OCI-LY1 (cell line): ENCODE measurements around the gene SCTR.

Experiments used
- H2AFZ ChIP-seq: fragments of 200-600 bp; sonication (generic), shearing (Covaris generic); 2 replicates; pipeline ENCODE4 v1.6.0; 2014; ENCODE audit warnings: antibody characterized with exemption, mild to moderate bottlenecking, low read length
- H3F3A ChIP-seq: fragments of 200-600 bp; sonication (generic), shearing (Covaris generic); 2 replicates; pipeline ENCODE4 v1.6.0; 2014; ENCODE audit warnings: mild to moderate bottlenecking, antibody characterized with exemption, low read length, moderate library complexity; ENCODE audit not compliant: insufficient read depth
- H3K27ac ChIP-seq: fragments of 200-600 bp; sonication (generic); 2 replicates; pipeline ENCODE4 v1.5.1; 2014; ENCODE audit warnings: low read length, mixed run types, mild to moderate bottlenecking, low read depth; ENCODE audit not compliant: poor library complexity, severe bottlenecking
- H3K27me3 ChIP-seq: fragments of 200-600 bp; sonication (generic); 2 replicates; pipeline ENCODE4 v1.6.0; 2014; ENCODE audit warnings: antibody characterized with exemption, mild to moderate bottlenecking, low read length, moderate library complexity; ENCODE audit not compliant: insufficient read depth
- H3K36me3 ChIP-seq: fragments of 200-600 bp; sonication (generic); 2 replicates; pipeline ENCODE4 v1.6.1; 2014; ENCODE audit warnings: mild to moderate bottlenecking, antibody characterized with exemption, low read length, moderate library complexity, mixed read lengths; ENCODE audit not compliant: insufficient read depth
- H3K4me1 ChIP-seq: fragments of 200-600 bp; sonication (generic); 2 replicates; pipeline ENCODE4 v1.5.1; 2014; ENCODE audit warnings: mild to moderate bottlenecking, low read length, moderate library complexity; ENCODE audit not compliant: insufficient read depth, severe bottlenecking
- H3K4me2 ChIP-seq: fragments of 200-600 bp; sonication (generic), shearing (Covaris generic); 2 replicates; pipeline ENCODE4 v1.6.1; 2014; ENCODE audit warnings: low read length
- H3K4me3 ChIP-seq: fragments of 200-600 bp; sonication (generic); 2 replicates; pipeline ENCODE4 v1.5.1; 2014; ENCODE audit warnings: low read length, low read depth, mild to moderate bottlenecking, mixed read lengths; ENCODE audit not compliant: poor library complexity, severe bottlenecking
- H3K79me2 ChIP-seq: fragments of 200-600 bp; shearing (Covaris generic); 2 replicates; pipeline ENCODE4 v1.6.1; 2016; ENCODE audit warnings: mixed run types, low read length, mixed read lengths; ENCODE audit not compliant: insufficient read depth
- H3K9ac ChIP-seq: fragments of 200-600 bp; sonication (generic), shearing (Covaris generic); 2 replicates; pipeline ENCODE4 v1.6.1; 2014; ENCODE audit warnings: mild to moderate bottlenecking, low read length, mixed read lengths
- H3K9me2 ChIP-seq: fragments of 200-600 bp; sonication (generic), shearing (Covaris generic); 2 replicates; pipeline ENCODE4 v1.6.1; 2014; ENCODE audit warnings: low read depth, mild to moderate bottlenecking, low read length, mixed read lengths
- H3K9me3 ChIP-seq: fragments of 200-600 bp; shearing (Covaris generic); 2 replicates; pipeline ENCODE4 v1.6.1; 2014; ENCODE audit warnings: low read length, mixed read lengths
- H4K20me1 ChIP-seq: fragments of 200-600 bp; sonication (generic), shearing (Covaris generic); 2 replicates; pipeline ENCODE4 v1.6.0; 2016; ENCODE audit warnings: mild to moderate bottlenecking, low read length; ENCODE audit not compliant: insufficient read depth
- CTCF ChIP-seq: fragments of 200-600 bp; sonication (generic), shearing (Covaris generic); IDR thresholded peaks from 2 replicates; pipeline ENCODE4 v1.5.1; 2017; ENCODE audit warnings: mild to moderate bottlenecking, antibody characterized with exemption, low read length, moderate library complexity, mixed read lengths
- EZH2 ChIP-seq: fragments of 200-600 bp; sonication (generic), shearing (Covaris generic); IDR thresholded peaks from 2 replicates; pipeline ENCODE4 v1.8.0; 2017; ENCODE audit warnings: borderline replicate concordance, mixed run types, mild to moderate bottlenecking, antibody characterized with exemption, low read length, moderate library complexity, mixed read lengths

Gene SCTR

DNA sequence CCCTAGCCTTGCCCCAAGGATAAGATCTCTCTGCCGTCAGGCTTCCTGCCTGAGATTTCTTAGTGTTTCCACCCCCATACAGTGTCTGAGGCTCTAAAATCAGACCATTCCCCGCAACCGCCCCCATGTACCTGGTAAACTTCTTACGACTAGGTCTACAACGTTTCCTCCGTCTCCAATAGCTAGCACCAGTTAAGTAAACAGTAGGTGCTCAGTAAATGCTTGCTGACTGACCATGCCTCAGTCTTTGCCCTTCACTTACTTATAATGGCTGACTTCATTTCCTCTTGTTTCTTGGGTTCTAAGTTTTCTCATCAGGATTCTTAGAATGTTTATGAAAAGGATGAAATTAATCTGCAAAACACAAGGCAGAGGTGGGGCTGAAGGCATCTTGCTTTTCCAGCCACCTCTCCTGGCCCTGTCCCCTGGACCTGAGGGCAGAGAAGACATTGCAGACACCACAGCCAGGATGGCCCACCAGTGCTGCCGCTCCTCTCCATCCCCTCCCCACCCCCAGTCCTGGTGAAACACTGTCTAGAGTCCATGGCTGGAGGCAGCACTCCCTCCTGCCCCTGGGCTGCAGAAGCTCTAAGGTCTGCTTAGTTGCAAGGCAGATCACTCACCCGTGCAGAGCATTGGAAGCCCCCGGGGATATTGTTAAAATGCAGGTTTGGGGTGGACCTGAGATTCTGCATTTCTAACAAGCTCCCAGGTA, 75.7 kb downstream of the SCTR start:
- Histone ChIP-seq H3K9me2 (no peaks in the 10 kb centered on the region), H3K9ac (no peak overlapping the region), H3K4me3 (no peak overlapping the region), H3K27me3 (no peaks in the 10 kb centered on the region), H4K20me1 (no peaks in the 10 kb centered on the region), H3K27ac (no peak overlapping the region), H2AFZ (no peak overlapping the region), H3K4me2 (no peak overlapping the region), H3K9me3 (no peaks in the 10 kb centered on the region), H3K36me3 (no peaks in the 10 kb centered on the region), H3K79me2 (no peaks in the 10 kb centered on the region), H3F3A (no peaks in the 10 kb centered on the region), H3K4me1 (no peaks in the 10 kb centered on the region)
- TF ChIP-seq EZH2 (no peak), CTCF (no peak)

GRCh38 chr2:119446037-119446436, 78.2 kb downstream of the SCTR start:
- Histone ChIP-seq H4K20me1 (no peaks in the 10 kb centered on the region), H2AFZ (no peak overlapping the region), H3F3A (no peaks in the 10 kb centered on the region), H3K27me3 (no peaks in the 10 kb centered on the region), H3K9ac (no peak overlapping the region), H3K79me2 (no peaks in the 10 kb centered on the region), H3K9me2 (no peaks in the 10 kb centered on the region), H3K36me3 (no peaks in the 10 kb centered on the region), H3K9me3 (no peaks in the 10 kb centered on the region), H3K4me1 (no peaks in the 10 kb centered on the region), H3K27ac (no peak overlapping the region), H3K4me3 (no peak overlapping the region), H3K4me2 (no peak overlapping the region)
- TF ChIP-seq EZH2 (no peak), CTCF (no peak)

DNA sequence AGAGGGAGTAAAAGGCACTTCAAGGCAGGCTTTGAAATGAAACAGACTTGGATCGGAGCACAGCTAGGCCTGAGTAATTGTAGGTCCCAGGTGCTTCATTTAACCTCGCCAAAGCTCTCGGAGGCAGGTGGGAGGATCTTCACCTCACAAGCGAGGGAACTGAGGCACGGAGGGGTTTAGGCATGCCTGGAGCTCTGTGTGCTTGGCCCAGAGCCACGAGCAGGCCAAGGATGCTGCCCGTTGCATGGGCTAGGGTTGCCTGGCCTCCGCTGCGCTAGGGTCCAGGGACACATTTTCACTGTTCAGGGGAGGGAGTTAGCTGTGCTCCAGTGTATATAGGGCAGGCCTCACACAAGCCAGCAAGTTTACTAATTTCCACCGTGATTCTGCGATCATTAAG, 81.4 kb downstream of the SCTR start:
- Histone ChIP-seq H4K20me1 (no peaks in the 10 kb centered on the region), H3K36me3 (no peaks in the 10 kb centered on the region), H3F3A (no peaks in the 10 kb centered on the region), H2AFZ (no peak overlapping the region), H3K9me3 (no peaks in the 10 kb centered on the region), H3K4me1 (no peaks in the 10 kb centered on the region), H3K79me2 (no peaks in the 10 kb centered on the region), H3K9me2 (no peaks in the 10 kb centered on the region), H3K4me2 (no peak overlapping the region), H3K9ac (no peak overlapping the region), H3K27me3 (no peaks in the 10 kb centered on the region), H3K4me3 (no peak overlapping the region), H3K27ac (no peak overlapping the region)
- no peak for TF ChIP-seq EZH2
- no peak for TF ChIP-seq CTCF
